Neural progenitor cell (in vitro differentiated cells): ENCODE data around the gene PLEKHH2.
"Not testable (repeated sequence)": the region's sequence is repeated elsewhere in the genome, so short reads cannot be mapped to it uniquely, and the experiment has no call there.

ENCODE experiments used
- CTCF ChIP-seq: fragments of 200-600 bp; sonication (generic); IDR thresholded peaks from 2 replicates; pipeline ENCODE4 v1.5.1; 2017; ENCODE audit warnings: antibody characterized with exemption, mild to moderate bottlenecking
- EZH2 ChIP-seq: fragments of 200-600 bp; sonication (generic); IDR thresholded peaks from 2 replicates; pipeline ENCODE4 v1.6.1; 2017; ENCODE audit warnings: antibody characterized with exemption, mild to moderate bottlenecking, moderate library complexity

GRCh38 chr2:43636153-43636552, 907 bp upstream of the PLEKHH2 start:
- not testable (repeated sequence) for TF ChIP-seq CTCF, EZH2
